Astrocyte (in vitro differentiated cells and primary cell): ENCODE measurements around the gene VDAC2.

ENCODE experiments used
- CTCF ChIP-seq: IDR thresholded peaks from 2 replicates; pipeline ENCODE4 v1.5.1; 2011; ENCODE audit warnings: low read depth, mild to moderate bottlenecking, inconsistent platforms, low read length, moderate library complexity; ENCODE audit not compliant: insufficient read depth
- EZH2 ChIP-seq: IDR thresholded peaks from 2 replicates; pipeline ENCODE4 v1.6.1; 2012; ENCODE audit warnings: mild to moderate bottlenecking, low read length, inconsistent platforms; ENCODE audit not compliant: insufficient read depth

DNA sequence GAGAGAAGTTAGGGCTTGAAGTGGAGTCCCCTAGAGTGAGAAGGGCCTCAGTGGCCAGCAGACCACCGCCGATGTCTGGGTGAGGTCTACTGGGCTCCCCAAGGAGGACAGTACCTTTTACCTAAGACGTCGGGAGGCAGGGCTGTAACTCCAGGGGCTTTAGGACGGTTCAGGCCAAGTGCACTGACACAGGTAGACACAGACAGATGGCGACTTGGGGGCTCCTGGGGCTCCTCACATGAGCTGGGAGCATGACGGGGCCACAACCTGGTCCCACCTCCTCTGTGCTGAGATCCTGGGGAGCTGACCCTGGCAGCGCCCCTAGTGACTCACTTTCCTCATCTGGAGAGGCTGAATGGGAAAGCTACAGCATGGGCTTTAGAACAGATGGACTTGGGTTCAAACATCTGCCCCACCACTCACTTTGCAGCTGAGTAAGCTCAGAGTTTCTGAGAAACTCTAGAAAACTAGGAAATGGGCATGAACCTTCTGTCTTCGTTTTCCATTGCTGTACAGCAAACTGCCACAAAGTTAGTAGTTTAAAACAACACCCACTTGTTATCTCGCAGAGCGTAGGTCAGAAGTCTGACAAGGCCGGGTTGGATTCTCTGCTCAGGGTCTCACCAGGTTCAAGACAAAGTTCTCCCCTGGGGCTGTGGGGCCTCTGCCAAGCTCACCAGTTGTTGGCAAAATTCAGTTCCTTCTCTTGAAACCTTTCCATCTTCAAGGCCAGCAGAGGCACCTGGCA is 29.9 kb downstream of the VDAC2 start:
- TF ChIP-seq CTCF: no peak
- TF ChIP-seq EZH2: no peak
